Activated CD4-positive, alpha-beta T cell treated with anti-CD3 and anti-CD28 coated beads, Interleukin-2, amount 10 ng/mL, durations not matched to agents 7 days and 5 days (primary cell): ENCODE data around the gene DCTN2. TPM values are rescaled to one million over a fixed set of nuclear protein-coding genes. Genes with fewer than 3 reads are reported as not detected.
"Not testable (repeated sequence)": the region's sequence is repeated elsewhere in the genome, so short reads cannot be mapped to it uniquely, and the experiment has no call there.

Source experiments
- CTCF ChIA-PET: fragments of 350-600 bp; sonication (Branson Sonifier 250); formaldehyde crosslinking; loops from one replicate; lab custom pipeline; 2021; ENCODE audit warnings: antibody characterized with exemption; lab: Charles Lee
- POLR2A ChIA-PET: fragments of 350-600 bp; sonication (Branson Sonifier 250); formaldehyde crosslinking; loops from one replicate; lab custom pipeline; 2021; ENCODE audit warnings: antibody characterized with exemption; lab: Charles Lee
- DNase-seq: peaks from one replicate; pipeline ENCODE4 v3.0.0-alpha.2; 2020
- H3K27ac Mint-ChIP-seq: one replicate; pipeline ENCODE4 v1.8.0; 2021; ENCODE audit warnings: mild to moderate bottlenecking, moderate library complexity, mixed read lengths
- H3K27me3 Mint-ChIP-seq: one replicate; pipeline ENCODE4 v1.8.0; 2021; ENCODE audit warnings: mixed read lengths
- H3K36me3 Mint-ChIP-seq: one replicate; pipeline ENCODE4 v1.8.0; 2021; ENCODE audit warnings: low read depth, mixed read lengths
- H3K4me1 Mint-ChIP-seq: one replicate; pipeline ENCODE4 v1.8.0; 2021; ENCODE audit warnings: mixed read lengths
- H3K4me3 Mint-ChIP-seq: one replicate; pipeline ENCODE4 v1.8.0; 2021; ENCODE audit warnings: mild to moderate bottlenecking, moderate library complexity, mixed read lengths
- H3K9me3 Mint-ChIP-seq: one replicate; pipeline ENCODE4 v1.8.0; 2021; ENCODE audit warnings: mixed read lengths
- total RNA-seq, 2 experiments: library from RNA; stranded (reverse); gene quantifications; one replicate each; pipeline ENCODE4 v1.2.3, GENCODE V29; 2021

DCTN2 gene
- 10 to 100 TPM; 79.3 to 80.5 TPM for total RNA-seq

- H3K27me3 Mint-ChIP-seq = peaks cover 14% of the 10 kb centered on the region
- peaks cover 12% of the 10 kb centered on the region for H3K36me3 Mint-ChIP-seq
- H3K4me1 Mint-ChIP-seq = peaks cover 51% of the 10 kb centered on the region
- peak within 1 kb of the TSS; percentile 93 for H3K27ac Mint-ChIP-seq
- CTCF ChIA-PET = interaction anchor here (0.8 to 1.9 kb wide), 9 partner anchors 15 to 125 kb away, joined by 3 to 6 read pairs (median 3); partner anchors contain the start of gene GLI1
- POLR2A ChIA-PET = interaction anchor here (1.0 kb wide), 1 partner anchor 23 kb away, joined by 3 read pairs; no protein-coding TSS in a partner anchor
- DNase-seq = peak; percentile 97
- H3K9me3 Mint-ChIP-seq = no peaks in the 10 kb centered on the region
- peak within 1 kb of the TSS; percentile 92 for H3K4me3 Mint-ChIP-seq
These were observed at the start of gene DCTN2 for GRCh38 chr12:57546438-57547287. Gene DCTN2, minus strand, starts transcription at chr12:57547192. Its CDS starts 129 bp downstream, at chr12:57547063.

- no peaks in the 10 kb centered on the region for H3K27me3 Mint-ChIP-seq
- no peak overlapping the region for H3K27ac Mint-ChIP-seq
- POLR2A ChIA-PET = interaction anchor here (0.6 to 0.7 kb wide), 2 partner anchors 14 to 183 kb away, joined by 3 to 7 read pairs; no protein-coding TSS in a partner anchor
- no peak overlapping the region for H3K4me3 Mint-ChIP-seq
- no peak for DNase-seq
- H3K36me3 Mint-ChIP-seq = peaks cover 19% of the 10 kb centered on the region
- peaks cover 28% of the 10 kb centered on the region for H3K4me1 Mint-ChIP-seq
- CTCF ChIA-PET = interaction anchor here (0.7 to 3.7 kb wide), 6 partner anchors 9 to 163 kb away, joined by 3 to 27 read pairs (median 4); no protein-coding TSS in a partner anchor
- peaks cover 2% of the 10 kb centered on the region for H3K9me3 Mint-ChIP-seq
These were observed 46.2 kb upstream of the DCTN2 start for GRCh38 chr12:57593187-57593586.

DNA sequence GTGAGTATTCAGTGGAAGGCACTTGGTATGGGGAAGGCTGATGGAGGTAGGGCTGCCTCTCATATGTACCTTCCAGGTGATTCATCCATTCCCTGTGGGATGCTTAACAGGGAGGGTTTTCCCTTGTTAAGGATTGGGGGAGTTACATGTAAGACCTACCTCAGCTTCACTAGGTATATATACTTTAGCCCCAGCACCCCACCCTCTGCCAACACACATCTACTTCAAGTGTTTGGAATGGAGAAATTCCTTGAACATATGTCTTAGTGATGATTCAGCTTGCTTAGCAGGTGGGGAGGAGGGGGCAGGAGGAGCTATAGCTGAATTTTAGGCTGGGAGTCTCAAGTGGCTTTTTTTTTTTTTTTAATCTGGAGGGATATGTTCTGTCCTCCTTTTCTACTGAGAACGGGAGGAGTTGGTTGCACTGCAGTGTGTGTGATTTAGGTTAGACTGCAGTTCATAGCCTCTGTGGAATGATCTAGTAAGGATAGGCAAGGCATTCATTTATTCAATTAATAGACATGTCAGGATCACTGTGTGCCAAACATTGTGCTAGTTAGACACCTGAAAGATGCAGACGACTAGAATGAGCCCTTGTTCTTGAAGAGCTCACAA is 45.7 kb upstream of the DCTN2 start:
- POLR2A ChIA-PET = interaction anchor here (0.6 kb wide), 1 partner anchor 182 kb away, joined by 7 read pairs; no protein-coding TSS in a partner anchor
- CTCF ChIA-PET = interaction anchor here (0.7 to 3.7 kb wide), 6 partner anchors 9 to 164 kb away, joined by 3 to 27 read pairs (median 4); no protein-coding TSS in a partner anchor
- Mint-ChIP-seq H3K27ac (no peak overlapping the region), H3K9me3 (peaks cover 2% of the 10 kb centered on the region), H3K27me3 (no peaks in the 10 kb centered on the region), H3K36me3 (peaks cover 17% of the 10 kb centered on the region), H3K4me3 (peak overlapping the region; percentile 83), H3K4me1 (peaks cover 28% of the 10 kb centered on the region)
- DNase-seq = no peak

- H3K27me3 Mint-ChIP-seq = no peaks in the 10 kb centered on the region
- peaks cover 2% of the 10 kb centered on the region for H3K9me3 Mint-ChIP-seq
- peak overlapping the region; percentile 83 for H3K4me3 Mint-ChIP-seq
- peak overlapping the region; percentile 88 for H3K27ac Mint-ChIP-seq
- ChIA-PET POLR2A (no interaction called here), CTCF (interaction anchor here (1.0 to 3.7 kb wide), 5 partner anchors 8 to 52 kb away, joined by 3 to 27 read pairs (median 4); no protein-coding TSS in a partner anchor)
- H3K36me3 Mint-ChIP-seq = peaks cover 13% of the 10 kb centered on the region
- peaks cover 28% of the 10 kb centered on the region for H3K4me1 Mint-ChIP-seq
- DNase-seq = no peak
These were observed 44.9 kb upstream of the DCTN2 start for GRCh38 chr12:57591782-57592325.

DNA sequence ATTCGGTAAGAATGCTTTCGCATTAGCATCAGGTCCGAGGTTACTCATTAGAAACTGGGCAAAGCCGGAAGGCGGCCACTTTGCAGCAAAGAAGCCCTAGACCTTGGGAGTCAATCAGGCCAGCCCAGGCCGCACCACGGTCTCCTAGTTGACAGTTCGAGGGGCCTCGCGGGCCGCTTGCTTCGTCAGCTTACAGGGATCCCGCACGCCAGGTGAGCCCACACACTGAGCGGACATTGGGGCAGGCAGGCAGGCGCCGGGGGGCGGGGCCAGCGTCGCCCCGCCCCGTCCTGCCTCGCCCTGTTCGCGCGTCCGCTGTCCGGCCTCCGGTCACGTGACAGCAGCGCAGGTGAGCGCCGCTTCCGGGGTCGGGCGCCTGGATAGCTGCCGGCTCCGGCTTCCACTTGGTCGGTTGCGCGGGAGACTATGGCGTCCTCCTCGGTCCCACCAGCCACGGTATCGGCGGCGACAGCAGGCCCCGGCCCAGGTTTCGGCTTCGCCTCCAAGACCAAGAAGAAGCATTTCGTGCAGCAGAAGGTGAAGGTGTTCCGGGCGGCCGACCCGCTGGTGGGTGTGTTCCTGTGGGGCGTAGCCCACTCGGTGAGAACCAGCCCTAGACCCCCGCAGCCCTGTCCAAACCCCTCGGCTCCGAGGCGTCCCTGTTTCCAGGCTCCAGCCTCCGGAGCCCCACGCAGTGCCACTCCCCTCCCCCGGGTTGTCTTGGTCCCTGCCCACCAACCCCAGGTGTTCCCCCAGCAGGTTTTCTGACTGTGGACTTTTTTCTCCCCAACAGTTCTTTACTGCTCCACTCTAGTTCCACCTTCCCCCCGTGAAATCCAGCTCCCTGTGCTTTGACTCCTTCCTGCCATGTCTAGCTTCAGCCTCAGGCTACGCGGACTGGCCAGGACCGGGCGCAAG is 44.1 kb upstream of the DCTN2 start, which contains the start of gene PIP4K2C:
PIP4K2C (plus strand) TSS at position 329 of the 918 bp plus-strand sequence; CDS start at position 427, 98 bp downstream.
- DNase-seq = peak; percentile 81
- Mint-ChIP-seq H3K27me3 (no peaks in the 10 kb centered on the region), H3K36me3 (peaks cover 13% of the 10 kb centered on the region), H3K4me3 (peak within 1 kb of the TSS; percentile 83), H3K27ac (peak within 1 kb of the TSS; percentile 88), H3K4me1 (peaks cover 28% of the 10 kb centered on the region), H3K9me3 (peaks cover 2% of the 10 kb centered on the region)
- CTCF ChIA-PET = interaction anchor here (1.0 to 3.7 kb wide), 6 partner anchors 7 to 52 kb away, joined by 3 to 27 read pairs (median 4); no protein-coding TSS in a partner anchor
- POLR2A ChIA-PET = no interaction called here

GRCh38 chr12:57590479-57590863 is 43.5 kb upstream of the DCTN2 start:
- Mint-ChIP-seq H3K4me1 (peaks cover 28% of the 10 kb centered on the region), H3K36me3 (peaks cover 10% of the 10 kb centered on the region), H3K9me3 (peaks cover 2% of the 10 kb centered on the region), H3K27ac (peak overlapping the region; percentile 88), H3K27me3 (no peaks in the 10 kb centered on the region), H3K4me3 (peak overlapping the region; percentile 83)
- CTCF ChIA-PET = interaction anchor here (1.2 to 1.3 kb wide), 2 partner anchors 9 to 10 kb away, joined by 5 read pairs; no protein-coding TSS in a partner anchor
- DNase-seq = no peak
- POLR2A ChIA-PET = no interaction called here

GRCh38 chr12:57588951-57589610 is 42.1 kb upstream of the DCTN2 start:
- POLR2A ChIA-PET, H3K4me3 Mint-ChIP-seq, DNase-seq, H3K36me3 Mint-ChIP-seq, H3K27ac Mint-ChIP-seq, H3K9me3 Mint-ChIP-seq, H3K27me3 Mint-ChIP-seq: not testable (repeated sequence)
- peaks cover 28% of the 10 kb centered on the region for H3K4me1 Mint-ChIP-seq
- CTCF ChIA-PET = interaction anchor here (1.2 kb wide), 1 partner anchor 10 kb away, joined by 5 read pairs; no protein-coding TSS in a partner anchor

DNA sequence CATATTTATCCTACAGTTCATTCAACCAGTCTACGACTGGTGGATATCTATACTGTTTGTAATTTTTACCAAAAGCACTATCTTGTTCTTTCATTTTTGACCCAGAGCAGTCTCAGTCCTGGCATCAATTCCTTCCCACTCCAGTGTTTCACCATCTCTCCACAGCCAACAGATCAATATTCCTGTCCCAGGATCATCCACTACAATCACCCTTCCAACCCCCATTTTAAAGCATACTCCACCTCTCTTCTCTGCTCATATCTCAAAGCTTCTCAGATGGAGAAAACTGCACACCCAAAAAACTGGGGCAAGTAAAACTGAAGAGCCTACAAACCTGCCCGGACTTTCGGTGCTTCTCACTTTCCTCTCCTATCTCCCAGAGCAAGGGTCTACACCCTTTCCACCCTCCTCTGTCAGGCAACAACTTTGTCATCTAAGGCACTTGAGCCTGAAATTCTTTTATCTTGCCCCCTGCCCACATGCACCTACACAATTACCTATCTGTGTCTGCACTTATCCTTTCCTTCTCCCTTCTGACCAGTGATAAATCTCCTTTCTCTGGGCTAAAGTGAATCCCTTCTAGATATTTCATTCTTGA is 39.9 kb upstream of the DCTN2 start:
- Mint-ChIP-seq H3K4me3 (no peak overlapping the region), H3K9me3 (peaks cover 2% of the 10 kb centered on the region), H3K27me3 (peaks cover 1% of the 10 kb centered on the region), H3K4me1 (peaks cover 16% of the 10 kb centered on the region), H3K27ac (no peak overlapping the region), H3K36me3 (no peaks in the 10 kb centered on the region)
- CTCF ChIA-PET = no interaction called here
- POLR2A ChIA-PET = no interaction called here
- no peak for DNase-seq

- Mint-ChIP-seq H3K4me1 (peaks cover 12% of the 10 kb centered on the region), H3K27me3 (peaks cover 1% of the 10 kb centered on the region), H3K27ac (no peak overlapping the region), H3K36me3 (no peaks in the 10 kb centered on the region), H3K4me3 (no peak overlapping the region), H3K9me3 (peaks cover 2% of the 10 kb centered on the region)
- DNase-seq = no peak
- CTCF ChIA-PET = interaction anchor here (0.6 to 1.3 kb wide), 3 partner anchors 10 to 156 kb away, joined by 3 to 5 read pairs (median 3); no protein-coding TSS in a partner anchor
- POLR2A ChIA-PET = no interaction called here
These were observed 39.1 kb upstream of the DCTN2 start for GRCh38 chr12:57586128-57586527.

DNA sequence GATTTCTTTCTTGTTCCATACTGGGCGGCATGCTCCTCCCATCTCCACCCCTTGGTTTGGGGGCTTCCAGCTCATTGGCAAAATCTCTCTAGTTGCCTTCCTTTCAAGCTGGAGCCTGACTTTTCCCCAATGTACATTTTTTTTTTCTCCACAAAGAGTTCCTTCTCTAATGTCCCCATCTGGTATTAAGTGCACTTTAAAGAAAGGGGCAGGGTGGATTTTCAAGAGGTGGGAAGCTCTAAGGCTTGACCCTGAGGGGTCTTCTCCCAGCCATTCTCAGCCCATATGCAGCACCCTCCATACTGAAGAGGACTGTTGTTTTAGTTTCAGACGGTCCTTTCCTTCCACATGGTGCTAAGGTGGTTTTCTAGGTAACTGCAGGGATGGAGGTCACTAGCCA is 38.2 kb upstream of the DCTN2 start:
- ChIA-PET POLR2A (no interaction called here), CTCF (interaction anchor here (0.5 to 2.6 kb wide), 9 partner anchors 9 to 642 kb away, joined by 3 to 12 read pairs (median 3); partner anchors contain the start of gene OS9)
- no peak overlapping the region for H3K4me3 Mint-ChIP-seq
- DNase-seq = no peak
- no peaks in the 10 kb centered on the region for H3K9me3 Mint-ChIP-seq
- H3K4me1 Mint-ChIP-seq = peaks cover 6% of the 10 kb centered on the region
- no peaks in the 10 kb centered on the region for H3K36me3 Mint-ChIP-seq
- peaks cover 1% of the 10 kb centered on the region for H3K27me3 Mint-ChIP-seq
- no peak overlapping the region for H3K27ac Mint-ChIP-seq
